HepG2 (cell line): ENCODE results near the gene CCDC57. TPM values are rescaled to one million over a fixed set of nuclear protein-coding genes. Genes with fewer than 3 reads are reported as not detected.

ENCODE experiments used
- EHMT2 ChIP-seq: fragments of 200-600 bp; sonication (generic); IDR thresholded peaks from 2 replicates; pipeline ENCODE4 v1.7.0; 2017; ENCODE audit warnings: antibody characterized with exemption, low read depth, low read length, borderline replicate concordance
- ETS1 ChIP-seq: sonication (generic); formaldehyde crosslinking; IDR thresholded peaks from 2 replicates; pipeline ENCODE4 v1.4.0; 2020; ENCODE audit warnings: missing genetic modification reagents
- FOXP1 ChIP-seq, 2 experiments: fragments of 450-650 bp in 1 of 2; IDR thresholded peaks; 2 replicates each; pipeline ENCODE4 v1.6.1; 2017 to 2018; ENCODE audit warnings: antibody characterized with exemption in 1 of 2
- LCORL ChIP-seq, 2 experiments: fragments of 450-650 bp in 1 of 2; sonication (generic) in 1 of 2; formaldehyde crosslinking in 1 of 2; IDR thresholded peaks; 2 replicates each; pipeline versions ENCODE4 v1.5.0 to v1.6.1; 2017 to 2020; ENCODE audit warnings: antibody characterized with exemption in 1 of 2, missing genetic modification reagents in 1 of 2
- MTA3 ChIP-seq: sonication (generic); formaldehyde crosslinking; IDR thresholded peaks from 2 replicates; pipeline ENCODE4 v1.4.0; 2020; ENCODE audit warnings: missing genetic modification reagents
- NFYB ChIP-seq: sonication (generic); formaldehyde crosslinking; IDR thresholded peaks from 2 replicates; pipeline ENCODE4 v1.4.0; 2020; ENCODE audit warnings: missing genetic modification reagents
- REL ChIP-seq: sonication (generic); formaldehyde crosslinking; conservative IDR thresholded peaks from 2 replicates; pipeline ENCODE4 v1.8.0; 2022; ENCODE audit warnings: mild to moderate bottlenecking, missing genetic modification reagents, moderate library complexity
- SIN3B ChIP-seq: fragments of 150-350 bp; IDR thresholded peaks from 2 replicates; pipeline ENCODE4 v1.6.1; 2014; ENCODE audit warnings: low read length
- SRSF1 ChIP-seq: fragments of 200-400 bp; formaldehyde crosslinking; optimal IDR thresholded peaks from 2 replicates; pipeline ENCODE3; 2017; ENCODE audit warnings: mild to moderate bottlenecking, low read depth, low read length, moderate library complexity
- TAF15 ChIP-seq: fragments of 200-400 bp; formaldehyde crosslinking; IDR thresholded peaks from one replicate; pipeline ENCODE4 v1.6.1; 2018; ENCODE audit warnings: mild to moderate bottlenecking, low read depth, low read length; ENCODE audit not compliant: poor library complexity, severe bottlenecking
- TFAP4 ChIP-seq: sonication (generic); IDR thresholded peaks from 2 replicates; pipeline ENCODE4 v1.6.1; 2016; ENCODE audit warnings: low read depth, borderline replicate concordance
- U2AF1 ChIP-seq: fragments of 200-400 bp; formaldehyde crosslinking; optimal IDR thresholded peaks from 2 replicates; pipeline ENCODE3; 2017; ENCODE audit warnings: mild to moderate bottlenecking, low read depth, low read length
- ZEB1 ChIP-seq: IDR thresholded peaks from 2 replicates; pipeline ENCODE4 v1.6.1; 2012; ENCODE audit warnings: mild to moderate bottlenecking, low read depth, inconsistent platforms; ENCODE audit not compliant: insufficient replicate concordance
- ZNF276 ChIP-seq: sonication (generic); formaldehyde crosslinking; IDR thresholded peaks from 2 replicates; pipeline ENCODE4 v1.4.0; 2020; ENCODE audit warnings: mild to moderate bottlenecking, low read depth, missing genetic modification reagents
- ZNF318 ChIP-seq: sonication (generic); formaldehyde crosslinking; IDR thresholded peaks from 2 replicates; pipeline ENCODE4 v1.4.0; 2020; ENCODE audit warnings: mild to moderate bottlenecking, missing genetic modification reagents
- ZNF557 ChIP-seq: sonication (generic); formaldehyde crosslinking; IDR thresholded peaks from 2 replicates; pipeline ENCODE4 v1.4.0; 2020; ENCODE audit warnings: missing genetic modification reagents
- polyA plus RNA-seq, 8 experiments: library from polyadenylated mRNA; depleted of rRNA in 3 of 8; stranded (reverse) in 7 of 8; unstranded in 1 of 8; fragments of >200 nt; fragmentation: Illumina TruSeq in 4 of 8; extraction: Trizol in 4 of 8; gene quantifications; 2 replicates each; pipeline versions ENCODE4 v1.2.1 to v1.2.3, GENCODE V29; 2011 to 2016; ENCODE audit warnings: low read depth in 4 of 8, missing spikeins in 1 of 8, mixed read lengths in 1 of 8; ENCODE audit not compliant: insufficient read depth in 1 of 8
- total RNA-seq, 5 experiments: library from RNA; depleted of rRNA; stranded (reverse); fragments of >200 nt; fragmentation: Illumina TruSeq; extraction: Trizol; gene quantifications; 2 replicates each; pipeline ENCODE4 v1.2.3, GENCODE V29; 2016; ENCODE audit warnings: low read depth in 1 of 5

The CCDC57 gene
- total and polyA plus RNA-seq, 2 of the 13 experiments (the other 11 are each of a cell fraction or from before 2014, with no cell fraction given): 59.3 to 59.9 TPM

GRCh38 chr17:82098939-82099763, 113.5 kb downstream of the CCDC57 start (continued):
- TF ChIP-seq ZNF318 (CRISPR knock-in tag) (no peak), ETS1 (CRISPR knock-in tag) (0 out of 2 replicates have a peak, but pooled peaks have one; percentile 26), NFYB (no peak), LCORL (IDR thresholded peaks at IDR 0.05) (no peak), LCORL (CRISPR knock-in tag; IDR thresholded peaks at IDR 0.05) (0 out of 2 replicates have a peak, but pooled peaks have one; percentile 55), TFAP4 (no peak), TAF15 (no peak), U2AF1 (peak; percentile 66), ZNF557 (CRISPR knock-in tag) (no peak), FOXP1 (IDR thresholded peaks at IDR 0.05) (no peak), FOXP1 (CRISPR knock-in tag; IDR thresholded peaks at IDR 0.05) (no peak), ZEB1 (no peak), MTA3 (CRISPR knock-in tag) (no peak), SRSF1 (peak; percentile 96), EHMT2 (no peak), ZNF276 (CRISPR knock-in tag) (peak; percentile 51; the same call in 1 of the 2 replicates), SIN3B (no peak), REL (CRISPR knock-in tag) (no peak)
